ENCODE measurements around the gene FRMD4A. TPM values are rescaled to one million over a fixed set of nuclear protein-coding genes. Genes with fewer than 3 reads are reported as not detected.

The FRMD4A gene
- total RNA-seq, 6 donors from 2014 or later: 22.3 to 114 (median 52.3) TPM

- DNase-seq: no peak
- no peaks in the 10 kb centered on the region for H3K27me3 ChIP-seq
- no peaks in the 10 kb centered on the region for H3K36me3 ChIP-seq
- no peaks in the 10 kb centered on the region for H3K9me3 ChIP-seq
- 71 to 82% methylated on average over 9 of the region's 9 CpGs for WGBS, 2 donors
- ATAC-seq (ENCODE audit: low FRiP score in 2 of 2): no peak
- H3K27ac ChIP-seq: no peak overlapping the region
- TF ChIP-seq POLR2A (IDR thresholded peaks at IDR 0.05) (no peak), CTCF (IDR thresholded peaks at IDR 0.05) (no peak), POLR2AphosphoS5 (IDR thresholded peaks at IDR 0.05) (no peak), EP300 (IDR thresholded peaks at IDR 0.05) (no peak)
- H3K4me1 ChIP-seq: no peaks in the 10 kb centered on the region
- H3K4me3 ChIP-seq: no peak overlapping the region
Observed at GRCh38 chr10:14358886-14359573, 28.3 kb upstream of the FRMD4A start.

- 81 to 84% methylated on average over 3 of the region's 3 CpGs for WGBS, 2 donors
- DNase-seq (no peak), ATAC-seq (ENCODE audit: low FRiP score in 2 of 2) (no peak)
- no peaks in the 10 kb centered on the region for H3K4me1 ChIP-seq
- H3K27me3 ChIP-seq: no peaks in the 10 kb centered on the region
- no peaks in the 10 kb centered on the region for H3K36me3 ChIP-seq
- TF ChIP-seq EP300 (IDR thresholded peaks at IDR 0.05) (no peak), CTCF (IDR thresholded peaks at IDR 0.05) (no peak), POLR2AphosphoS5 (IDR thresholded peaks at IDR 0.05) (no peak), POLR2A (IDR thresholded peaks at IDR 0.05) (no peak)
- no peak overlapping the region for H3K4me3 ChIP-seq
- H3K27ac ChIP-seq: no peak overlapping the region
- no peaks in the 10 kb centered on the region for H3K9me3 ChIP-seq
Observed at GRCh38 chr10:14356921-14357320, 26.2 kb upstream of the FRMD4A start.

- Histone ChIP-seq H3K4me1 (no peaks in the 10 kb centered on the region), H3K36me3 (no peaks in the 10 kb centered on the region), H3K9me3 (no peaks in the 10 kb centered on the region), H3K27ac (no peak overlapping the region), H3K27me3 (no peaks in the 10 kb centered on the region), H3K4me3 (no peak overlapping the region)
- ATAC-seq (ENCODE audit: low FRiP score in 2 of 2) (no peak), DNase-seq (no peak)
- 69 to 95% methylated on average over 3 of the region's 3 CpGs for WGBS, 2 donors
- TF ChIP-seq EP300 (IDR thresholded peaks at IDR 0.05) (no peak), CTCF (IDR thresholded peaks at IDR 0.05) (no peak), POLR2A (IDR thresholded peaks at IDR 0.05) (no peak), POLR2AphosphoS5 (IDR thresholded peaks at IDR 0.05) (no peak)
Observed at GRCh38 chr10:14355750-14356149, 25.0 kb upstream of the FRMD4A start.

GRCh38 chr10:14353291-14353913, 22.7 kb upstream of the FRMD4A start:
- ATAC-seq (ENCODE audit: low FRiP score in 2 of 2): no peak
- 71 to 88% methylated on average over 1 of the region's 1 CpG for WGBS, 2 donors

More at GRCh38 chr10:14353291-14353913, 22.7 kb upstream of the FRMD4A start:
- Histone ChIP-seq H3K36me3 (no peaks in the 10 kb centered on the region), H3K4me3 (no peak overlapping the region), H3K27ac (no peak overlapping the region), H3K27me3 (no peaks in the 10 kb centered on the region), H3K4me1 (no peaks in the 10 kb centered on the region), H3K9me3 (no peaks in the 10 kb centered on the region)
- no peak for DNase-seq
- no peak for TF ChIP-seq POLR2AphosphoS5 (IDR thresholded peaks at IDR 0.05)
- TF ChIP-seq CTCF (IDR thresholded peaks at IDR 0.05): no peak
- no peak for TF ChIP-seq EP300 (IDR thresholded peaks at IDR 0.05)
- TF ChIP-seq POLR2A (IDR thresholded peaks at IDR 0.05): no peak

Data from upper lobe of left lung (tissue), 6 donors.